Measurements from ENCODE around the gene ZNF839. TPM values are rescaled to one million over a fixed set of nuclear protein-coding genes. Genes with fewer than 3 reads are reported as not detected.

ZNF839 gene
- total and polyA plus RNA-seq, 5 experiments from 2014 or later = 4.3 to 19.5 (median 7.2) TPM

DNA sequence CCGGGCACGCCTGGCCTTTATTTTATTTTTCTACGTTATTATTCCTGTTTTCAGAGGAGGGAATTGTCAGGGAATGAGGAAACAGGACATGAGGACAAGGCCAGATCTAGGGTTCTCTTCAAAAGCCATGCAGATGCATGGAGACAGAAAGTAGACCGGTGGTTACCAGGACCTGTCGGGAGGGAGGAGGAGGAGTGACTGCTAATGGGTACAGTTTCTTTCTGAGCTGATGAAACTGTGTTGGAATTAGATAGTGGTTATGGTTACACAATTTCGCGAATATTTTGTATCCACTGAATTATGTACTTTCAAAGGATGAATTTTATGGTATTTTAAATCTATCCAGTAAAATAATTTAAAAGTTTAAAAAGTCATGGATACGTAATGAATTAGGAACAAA is 11.3 kb downstream of the ZNF839 start:
- H3K27me3 Mint-ChIP-seq = no peaks in the 10 kb centered on the region
- H3K36me3 Mint-ChIP-seq = peaks cover 0 to 38% (median 13%) of the 10 kb centered on the region in 3 donors
- no peak for DNase-seq
- ATAC-seq = no peak
- peaks cover 0 to 9% (median 0%) of the 10 kb centered on the region in 4 donors for H3K4me1 Mint-ChIP-seq
- POLR2A ChIA-PET = interaction anchor here (0.6 kb wide), 1 partner anchor 67 kb away, joined by 4 read pairs; no protein-coding TSS in a partner anchor
- H3K9me3 Mint-ChIP-seq = no peaks in the 10 kb centered on the region
- no peak overlapping the region for H3K4me3 Mint-ChIP-seq
- H3K27ac Mint-ChIP-seq = no peak overlapping the region

- Mint-ChIP-seq H3K27ac (no peak overlapping the region), H3K4me1 (peaks cover 0 to 8% (median 0%) of the 10 kb centered on the region in 4 donors), H3K36me3 (peaks cover 0 to 56% (median 10%) of the 10 kb centered on the region in 3 donors), H3K9me3 (no peaks in the 10 kb centered on the region), H3K27me3 (no peaks in the 10 kb centered on the region), H3K4me3 (no peak overlapping the region)
- ATAC-seq = no peak
- DNase-seq = no peak
- POLR2A ChIA-PET = no interaction called here
These were observed 13.8 kb downstream of the ZNF839 start for GRCh38 chr14:102333390-102333789.

DNA sequence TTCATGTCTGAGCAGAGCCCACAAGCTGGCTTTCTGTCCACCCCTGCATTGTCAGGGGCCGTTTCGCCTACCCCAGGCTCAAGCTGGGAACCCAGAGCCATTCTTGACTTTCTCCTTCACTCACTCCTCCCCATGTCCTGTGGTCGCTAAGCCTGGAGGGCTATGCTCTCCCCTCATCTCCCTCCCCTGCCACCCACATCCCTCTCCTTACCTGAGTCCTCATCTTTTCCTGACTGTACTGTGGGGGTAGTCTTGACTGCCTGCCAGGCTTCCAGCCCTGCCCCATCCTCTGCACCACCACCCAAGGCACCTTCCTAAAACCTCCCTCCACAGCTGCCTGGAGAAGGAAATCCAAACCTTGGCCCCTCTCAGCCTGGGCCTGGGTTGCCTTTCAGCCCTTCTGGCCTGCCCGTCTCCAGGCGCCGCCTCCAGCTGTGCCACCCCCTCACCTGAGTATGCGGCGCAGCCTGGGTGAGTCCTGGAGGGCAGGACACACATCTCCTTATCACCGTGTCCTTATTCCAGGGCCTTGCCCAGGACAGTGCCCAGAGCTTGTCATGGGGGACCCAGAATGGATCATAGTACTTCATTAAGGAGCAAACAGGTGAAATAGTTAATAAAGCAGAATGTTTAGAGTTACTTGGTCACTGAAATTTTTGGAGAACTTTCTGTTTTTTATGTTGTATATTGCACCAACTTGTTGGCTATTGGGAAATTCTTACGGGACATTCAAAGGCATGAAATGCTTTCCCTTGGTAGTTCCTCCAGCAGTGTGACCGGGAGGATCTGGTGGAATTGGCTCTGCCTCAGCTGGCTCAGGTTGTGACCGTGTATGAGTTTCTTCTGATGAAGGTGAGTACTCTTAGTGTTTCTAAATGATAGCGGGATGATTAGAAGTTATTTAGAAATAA is 14.5 kb downstream of the ZNF839 start:
- ATAC-seq = no peak
- Mint-ChIP-seq H3K27ac (peak overlapping the region in 1 of 10 donors; percentile 69), H3K4me3 (no peak overlapping the region), H3K27me3 (no peaks in the 10 kb centered on the region), H3K36me3 (peaks cover 0 to 62% (median 10%) of the 10 kb centered on the region in 3 donors), H3K9me3 (no peaks in the 10 kb centered on the region), H3K4me1 (peaks cover 0 to 8% (median 0%) of the 10 kb centered on the region in 4 donors)
- no peak for DNase-seq
- POLR2A ChIA-PET = no interaction called here

DNA sequence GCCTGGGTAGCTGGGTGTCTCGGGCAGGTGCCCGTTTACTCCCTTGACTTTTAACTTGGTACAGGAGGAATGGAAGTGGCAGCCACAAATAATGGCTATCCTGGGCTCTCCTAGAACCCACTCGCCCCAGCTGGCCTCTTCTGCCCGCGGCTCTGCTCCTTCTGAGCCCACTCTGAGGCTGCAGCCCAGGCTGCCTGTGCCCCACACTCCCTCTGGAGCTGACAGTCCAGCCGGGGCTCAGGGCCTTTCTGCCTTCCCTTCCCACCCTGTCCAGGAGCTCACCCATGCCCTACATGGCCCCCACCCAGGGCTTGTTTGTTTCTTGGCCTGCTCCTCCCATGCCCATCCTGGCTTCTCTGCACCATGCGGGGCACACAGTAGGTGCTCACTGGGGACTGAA is 15.6 kb downstream of the ZNF839 start:
- H3K4me1 Mint-ChIP-seq = peaks cover 0 to 8% (median 0%) of the 10 kb centered on the region in 4 donors
- no peaks in the 10 kb centered on the region for H3K9me3 Mint-ChIP-seq
- ATAC-seq (no peak), DNase-seq (no peak)
- H3K36me3 Mint-ChIP-seq = peaks cover 0 to 62% (median 10%) of the 10 kb centered on the region in 3 donors
- POLR2A ChIA-PET = no interaction called here
- H3K27me3 Mint-ChIP-seq = no peaks in the 10 kb centered on the region
- peak overlapping the region in 1 of 10 donors; percentile 48 for H3K27ac Mint-ChIP-seq
- no peak overlapping the region for H3K4me3 Mint-ChIP-seq

DNA sequence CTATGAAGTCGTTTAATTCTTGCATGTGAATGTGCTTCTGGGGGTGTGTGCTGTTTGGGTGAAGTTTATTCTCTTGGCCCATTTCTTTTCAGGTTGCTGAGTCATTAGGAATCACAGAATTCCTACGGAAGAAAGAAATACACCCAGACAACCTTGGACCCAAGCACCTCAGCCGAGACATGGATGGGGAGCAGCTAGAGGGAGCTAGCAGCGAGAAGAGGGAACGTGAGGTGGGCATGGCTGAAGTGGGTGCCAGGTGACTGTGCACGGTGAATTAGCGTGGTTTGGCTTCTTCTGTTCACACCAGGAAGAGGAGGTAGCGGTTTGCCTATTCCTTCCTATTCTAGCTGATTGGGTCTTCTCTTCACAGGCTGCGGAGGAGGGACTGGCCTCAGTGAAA is 19.2 kb downstream of the ZNF839 start:
- POLR2A ChIA-PET = no interaction called here
- no peaks in the 10 kb centered on the region for H3K27me3 Mint-ChIP-seq
- no peaks in the 10 kb centered on the region for H3K9me3 Mint-ChIP-seq
- no peak for ATAC-seq
- DNase-seq = no peak
- peaks cover 0 to 3% (median 0%) of the 10 kb centered on the region in 4 donors for H3K4me1 Mint-ChIP-seq
- no peak overlapping the region for H3K4me3 Mint-ChIP-seq
- H3K36me3 Mint-ChIP-seq = peaks cover 0 to 78% (median 6%) of the 10 kb centered on the region in 3 donors
- no peak overlapping the region for H3K27ac Mint-ChIP-seq

- ATAC-seq (no peak), DNase-seq (no peak)
- no peaks in the 10 kb centered on the region for H3K9me3 Mint-ChIP-seq
- H3K4me3 Mint-ChIP-seq = no peak overlapping the region
- peaks cover 0 to 81% (median 7%) of the 10 kb centered on the region in 3 donors for H3K36me3 Mint-ChIP-seq
- H3K27ac Mint-ChIP-seq = peak overlapping the region in 1 of 10 donors; percentile 9
- POLR2A ChIA-PET = no interaction called here
- no peaks in the 10 kb centered on the region for H3K27me3 Mint-ChIP-seq
- H3K4me1 Mint-ChIP-seq = no peaks in the 10 kb centered on the region
These were observed 22.0 kb downstream of the ZNF839 start for GRCh38 chr14:102341566-102341965.

GRCh38 chr14:102342238-102342637 is 22.7 kb downstream of the ZNF839 start:
- Mint-ChIP-seq H3K4me1 (no peaks in the 10 kb centered on the region), H3K36me3 (peaks cover 0 to 81% (median 8%) of the 10 kb centered on the region in 3 donors), H3K27me3 (no peaks in the 10 kb centered on the region), H3K4me3 (no peak overlapping the region), H3K27ac (no peak overlapping the region), H3K9me3 (no peaks in the 10 kb centered on the region)
- ATAC-seq = no peak
- DNase-seq = no peak
- POLR2A ChIA-PET = no interaction called here

DNA sequence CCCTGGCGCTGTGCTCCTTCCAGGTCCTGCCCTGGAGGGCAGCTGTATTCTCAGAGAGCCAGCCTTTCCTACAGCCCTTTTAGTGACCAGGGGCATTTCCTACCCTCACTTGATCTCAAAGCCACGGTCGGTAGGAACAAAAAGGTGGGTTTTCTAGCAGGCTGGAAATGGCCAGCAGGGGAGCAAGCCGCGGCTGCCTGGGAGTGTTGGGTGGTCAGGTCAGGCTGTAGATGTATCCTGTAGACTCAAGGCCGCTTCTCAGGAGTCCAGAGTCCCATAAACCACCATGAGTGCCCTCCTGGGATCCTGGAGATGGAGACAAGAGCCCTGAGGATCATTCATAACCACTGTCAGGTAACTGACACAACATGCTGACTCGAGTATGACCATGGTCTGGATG is 24.5 kb downstream of the ZNF839 start:
- DNase-seq = no peak
- Mint-ChIP-seq H3K4me3 (no peak overlapping the region), H3K27ac (no peak overlapping the region), H3K9me3 (no peaks in the 10 kb centered on the region), H3K4me1 (no peaks in the 10 kb centered on the region), H3K36me3 (peaks cover 0 to 81% (median 19%) of the 10 kb centered on the region in 3 donors), H3K27me3 (no peaks in the 10 kb centered on the region)
- POLR2A ChIA-PET = no interaction called here
- ATAC-seq = no peak

- DNase-seq (no peak), ATAC-seq (no peak)
- Mint-ChIP-seq H3K36me3 (peaks cover 0 to 83% (median 19%) of the 10 kb centered on the region in 3 donors), H3K9me3 (no peaks in the 10 kb centered on the region), H3K27ac (peak overlapping the region in 3 of 10 donors; percentile 5 to 87 (median 20)), H3K4me1 (no peaks in the 10 kb centered on the region), H3K27me3 (no peaks in the 10 kb centered on the region), H3K4me3 (no peak overlapping the region)
- POLR2A ChIA-PET = no interaction called here
These were observed 24.9 kb downstream of the ZNF839 start for GRCh38 chr14:102344485-102344884.

- POLR2A ChIA-PET = no interaction called here
- ATAC-seq = no peak
- no peaks in the 10 kb centered on the region for H3K9me3 Mint-ChIP-seq
- peaks cover 0 to 1% (median 0%) of the 10 kb centered on the region in 4 donors for H3K4me1 Mint-ChIP-seq
- no peaks in the 10 kb centered on the region for H3K27me3 Mint-ChIP-seq
- no peak overlapping the region for H3K4me3 Mint-ChIP-seq
- H3K36me3 Mint-ChIP-seq = peaks cover 0 to 90% (median 25%) of the 10 kb centered on the region in 3 donors
- H3K27ac Mint-ChIP-seq = peak overlapping the region in 4 of 10 donors; percentile 24 to 87 (median 50)
- no peak for DNase-seq
These were observed 25.7 kb downstream of the ZNF839 start for GRCh38 chr14:102345232-102345631.

- Mint-ChIP-seq H3K4me3 (no peak overlapping the region), H3K27me3 (no peaks in the 10 kb centered on the region), H3K27ac (peak overlapping the region in 1 of 10 donors; percentile 11), H3K36me3 (peaks cover 0 to 89% (median 29%) of the 10 kb centered on the region in 3 donors), H3K4me1 (peaks cover 0 to 1% (median 0%) of the 10 kb centered on the region in 4 donors), H3K9me3 (no peaks in the 10 kb centered on the region)
- DNase-seq = no peak
- POLR2A ChIA-PET = no interaction called here
- ATAC-seq = no peak
These were observed 27.1 kb downstream of the ZNF839 start for GRCh38 chr14:102346645-102347044.

DNA sequence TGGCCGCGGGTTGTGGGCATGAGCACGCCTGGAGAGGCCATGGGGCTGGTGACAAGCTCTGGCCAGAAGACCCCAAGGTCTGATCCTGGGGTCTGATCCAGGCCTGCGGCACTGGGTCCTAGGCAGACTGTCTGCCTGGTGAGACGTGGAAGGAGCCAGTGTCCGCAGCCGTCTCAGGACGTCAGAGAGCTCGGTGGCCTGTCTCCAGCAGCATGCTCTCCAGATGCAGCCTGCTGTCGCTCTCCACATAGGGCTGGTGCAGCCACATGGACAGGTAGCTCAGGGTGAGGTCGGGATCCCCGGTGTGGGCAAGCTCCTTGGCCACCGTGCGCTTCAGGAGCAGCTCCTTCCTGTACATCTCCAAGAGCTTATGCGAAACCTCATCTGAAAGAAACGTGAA is 28.8 kb downstream of the ZNF839 start:
- no peaks in the 10 kb centered on the region for H3K27me3 Mint-ChIP-seq
- POLR2A ChIA-PET = interaction anchor here (1.0 kb wide), 1 partner anchor 28 kb away, joined by 3 read pairs; no protein-coding TSS in a partner anchor
- ATAC-seq = no peak
- H3K27ac Mint-ChIP-seq = peak overlapping the region in 1 of 10 donors; percentile 66
- H3K4me1 Mint-ChIP-seq = peaks cover 0 to 9% (median 2%) of the 10 kb centered on the region in 4 donors
- H3K36me3 Mint-ChIP-seq = peaks cover 0 to 90% (median 29%) of the 10 kb centered on the region in 3 donors
- DNase-seq = no peak
- H3K4me3 Mint-ChIP-seq = no peak overlapping the region
- H3K9me3 Mint-ChIP-seq = no peaks in the 10 kb centered on the region

DNA sequence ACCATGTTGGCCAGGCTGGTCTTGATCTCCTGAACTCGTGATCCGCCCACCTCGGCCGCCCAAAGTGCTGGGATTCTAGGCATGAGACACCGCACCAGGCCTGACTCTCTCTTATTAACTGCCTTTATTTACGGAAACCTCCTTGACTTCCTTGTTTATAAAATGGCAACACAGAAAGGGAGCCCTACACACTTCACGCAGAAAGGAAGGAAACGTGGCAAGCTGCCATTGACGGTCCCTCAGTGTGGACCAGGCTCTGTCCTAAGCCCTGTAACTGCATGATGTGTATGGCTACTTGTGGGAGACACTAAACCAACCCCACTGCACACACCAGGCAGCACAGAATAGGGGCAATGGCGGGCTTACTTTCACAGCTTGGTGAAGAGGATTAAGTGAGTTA is 31.5 kb downstream of the ZNF839 start:
- ATAC-seq (no peak), DNase-seq (no peak)
- Mint-ChIP-seq H3K4me3 (no peak overlapping the region), H3K36me3 (peaks cover 0 to 92% (median 40%) of the 10 kb centered on the region in 3 donors), H3K9me3 (no peaks in the 10 kb centered on the region), H3K27me3 (no peaks in the 10 kb centered on the region), H3K4me1 (peaks cover 0 to 11% (median 2%) of the 10 kb centered on the region in 4 donors), H3K27ac (peak overlapping the region in 1 of 10 donors; percentile 22)
- POLR2A ChIA-PET = interaction anchor here (0.6 kb wide), 2 partner anchors 83 to 92 kb away, joined by 3 read pairs; no protein-coding TSS in a partner anchor

All from naive thymus-derived CD8-positive, alpha-beta T cell (primary cell).